Measurements from ENCODE around the gene SH3PXD2A.
"Not testable (repeated sequence)": the region's sequence is repeated elsewhere in the genome, so short reads cannot be mapped to it uniquely, and the experiment has no call there.

Gene SH3PXD2A

GRCh38 chr10:103665162-103665889 lies 190.1 kb downstream of the SH3PXD2A start (continued):
- TF ChIP-seq ZNF518A (tag by site-specific recombination; conservative IDR thresholded peaks at IDR 0.05; ENCODE audit: low read depth), result no peak
- TF ChIP-seq ZNF239 (tag by site-specific recombination; IDR thresholded peaks at IDR 0.05), result no peak
- TF ChIP-seq ZFHX2 (tag by site-specific recombination; conservative IDR thresholded peaks at IDR 0.05), result peak; percentile 53

GRCh38 chr10:103663802-103664201 lies 191.6 kb downstream of the SH3PXD2A start:
- Histone ChIP-seq H3K4me1 (ENCODE audit: control insufficient read depth, insufficient read depth, low read length) (no peaks in the 10 kb centered on the region), H3K9me3 (ENCODE audit: control insufficient read depth, insufficient read depth, low read depth, low read length) (no peaks in the 10 kb centered on the region), H3K27ac (ENCODE audit: extremely low read depth, low read depth, low read length) (no peak overlapping the region), H3K4me3 (ENCODE audit: low read depth, low read length) (no peak overlapping the region), H3K36me3 (ENCODE audit: control insufficient read depth in 2 of 2, insufficient read depth in 1 of 2, low read length in 2 of 2) (peaks cover 0 to 12% of the 10 kb centered on the region in 2 experiments; a peak in 1 of 3 replicates)
- TF ChIP-seq HOXC10 (CRISPR knock-in tag; IDR thresholded peaks at IDR 0.05), result no peak
- no peak for TF ChIP-seq ZNF426 (tag by site-specific recombination; IDR thresholded peaks at IDR 0.05)
- no peak for TF ChIP-seq ZBTB1 (tag by site-specific recombination; IDR thresholded peaks at IDR 0.05)
- TF ChIP-seq ZNF280C (tag by site-specific recombination; IDR thresholded peaks at IDR 0.05), result no peak
- CTCF ChIA-PET, result no interaction called here
- POLR2A ChIA-PET, result no interaction called here

GRCh38 chr10:103663236-103663635 lies 192.1 kb downstream of the SH3PXD2A start:
- peaks cover 0 to 18% of the 10 kb centered on the region in 2 experiments; a peak in 1 of 3 replicates for H3K36me3 ChIP-seq (ENCODE audit: control insufficient read depth in 2 of 2, insufficient read depth in 1 of 2, low read length in 2 of 2)
- H3K27ac ChIP-seq (ENCODE audit: extremely low read depth, low read depth, low read length), result no peak overlapping the region
- no peaks in the 10 kb centered on the region for H3K4me1 ChIP-seq (ENCODE audit: control insufficient read depth, insufficient read depth, low read length)
- ChIA-PET CTCF (no interaction called here), POLR2A (no interaction called here)
- H3K4me3 ChIP-seq (ENCODE audit: low read depth, low read length), result no peak overlapping the region
- no peaks in the 10 kb centered on the region for H3K9me3 ChIP-seq (ENCODE audit: control insufficient read depth, insufficient read depth, low read depth, low read length)
- no peak for TF ChIP-seq ZNF280C (tag by site-specific recombination; IDR thresholded peaks at IDR 0.05)
- no peak for TF ChIP-seq ZNF488 (tag by site-specific recombination; IDR thresholded peaks at IDR 0.05)
- TF ChIP-seq ZNF473 (tag by site-specific recombination; IDR thresholded peaks at IDR 0.05), result no peak
- no peak for TF ChIP-seq ZNF600 (tag by site-specific recombination; IDR thresholded peaks at IDR 0.05)

- H3K4me1 ChIP-seq (ENCODE audit: control insufficient read depth, insufficient read depth, low read length); H3K9me3 ChIP-seq (ENCODE audit: control insufficient read depth, insufficient read depth, low read depth, low read length); H3K27ac ChIP-seq (ENCODE audit: extremely low read depth, low read depth, low read length); H3K4me3 ChIP-seq (ENCODE audit: low read depth, low read length); POLR2A ChIA-PET; CTCF ChIA-PET: not testable (repeated sequence)
- H3K36me3 ChIP-seq (ENCODE audit: control insufficient read depth in 2 of 2, insufficient read depth in 1 of 2, low read length in 2 of 2), result peaks cover 0 to 23% of the 10 kb centered on the region in 2 experiments; a peak in 1 of 3 replicates
Observed at GRCh38 chr10:103662704-103663103, 192.7 kb downstream of the SH3PXD2A start.
